Effector CD4-positive, alpha-beta T cell (primary cell): ENCODE data around the gene CHST8.
A peak's percentile ranks its signal among the peaks of the same experiment; 100 is the strongest.
"Not testable (repeated sequence)": the region's sequence is repeated elsewhere in the genome, so short reads cannot be mapped to it uniquely, and the experiment has no call there.

ENCODE experiments used
- DNase-seq: peaks from one replicate; pipeline ENCODE4 v3.0.0-alpha.2; 2020

The CHST8 gene

GRCh38 chr19:33818411-33818810 lies 196.7 kb downstream of the CHST8 start:
- no peak for DNase-seq

DNA sequence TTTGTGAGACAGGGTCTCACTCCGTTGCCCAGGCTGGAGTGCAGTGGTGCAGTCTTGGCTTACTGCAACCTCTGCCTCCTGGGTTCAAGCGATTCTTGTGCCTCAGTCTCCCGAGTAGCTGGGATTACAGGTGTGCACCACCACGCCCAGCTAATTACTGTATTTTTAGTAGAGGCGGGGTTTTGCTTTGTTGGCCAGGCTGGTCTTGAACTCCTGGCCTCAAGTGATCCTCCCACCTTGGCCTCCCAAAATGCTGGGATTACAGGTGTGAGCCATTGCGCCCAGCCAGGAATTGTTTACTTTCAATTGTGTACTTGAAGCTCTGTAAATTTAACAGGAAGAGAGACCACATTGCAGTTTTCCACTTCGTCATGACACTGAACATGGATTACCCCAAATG lies 197.3 kb downstream of the CHST8 start:
- not testable (repeated sequence) for DNase-seq

DNA sequence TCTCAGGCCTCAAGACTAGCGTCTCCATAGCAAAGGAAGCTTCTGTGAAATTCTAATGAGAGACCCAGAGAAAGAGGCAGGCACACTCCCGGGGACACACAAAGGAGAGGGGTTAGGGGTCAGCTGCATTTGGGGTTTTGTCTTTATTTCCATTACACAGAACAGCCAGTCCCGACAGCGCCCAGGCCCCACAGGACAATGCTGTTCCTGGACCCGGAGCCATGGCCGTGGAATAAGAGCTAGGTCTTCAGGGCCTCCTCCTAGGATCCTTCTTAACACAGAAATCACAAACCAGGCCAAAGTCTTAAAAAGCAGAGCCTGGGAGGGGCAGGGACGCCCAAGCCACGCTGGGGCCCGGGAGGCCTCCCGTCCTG lies 197.7 kb downstream of the CHST8 start:
- no peak for DNase-seq

DNA sequence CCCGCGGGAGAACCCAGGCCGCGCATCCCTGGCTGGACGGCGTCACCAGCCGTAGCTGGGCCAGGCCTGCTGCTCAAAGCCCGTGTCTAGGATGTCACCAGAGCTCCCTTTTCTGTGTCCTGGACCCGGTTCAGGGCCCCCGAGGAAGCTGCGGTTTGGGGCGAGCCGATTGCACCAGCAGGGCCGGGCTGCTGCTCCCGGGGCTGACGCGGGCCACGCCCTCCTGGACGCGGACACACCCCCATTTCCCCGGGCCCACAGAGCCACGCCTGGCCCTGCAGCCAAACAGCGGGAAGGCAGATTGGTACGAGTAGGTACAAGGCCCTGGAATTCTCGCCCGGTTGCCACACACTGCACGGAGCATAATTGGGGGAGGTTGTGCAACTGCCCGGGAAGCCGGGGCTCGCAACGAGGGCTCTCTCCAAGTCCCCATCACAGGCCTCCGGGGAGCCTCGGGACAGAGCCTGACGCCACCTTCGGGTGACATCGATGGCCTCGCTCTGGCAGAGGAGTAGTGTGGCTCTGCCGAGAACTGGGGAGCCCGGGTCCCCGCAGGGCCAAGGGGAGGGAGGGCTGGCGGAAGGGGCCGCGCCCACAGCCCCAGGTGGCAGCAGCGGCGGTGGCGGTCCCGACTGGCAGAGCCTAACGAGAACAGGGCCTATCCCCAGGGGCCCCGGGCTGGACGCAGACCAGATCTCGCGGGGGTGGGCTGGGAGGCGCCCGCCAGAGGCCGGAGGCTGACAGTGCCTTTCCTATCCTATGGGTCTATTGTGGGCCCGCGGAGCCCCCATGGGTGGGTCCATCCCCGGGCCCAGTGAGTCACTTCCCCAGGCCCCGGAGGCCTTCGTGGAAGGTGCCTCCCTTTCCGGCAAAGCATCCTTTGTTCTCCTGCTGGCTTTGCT lies 198.4 kb downstream of the CHST8 start:
- peak; percentile 16 for DNase-seq

DNA sequence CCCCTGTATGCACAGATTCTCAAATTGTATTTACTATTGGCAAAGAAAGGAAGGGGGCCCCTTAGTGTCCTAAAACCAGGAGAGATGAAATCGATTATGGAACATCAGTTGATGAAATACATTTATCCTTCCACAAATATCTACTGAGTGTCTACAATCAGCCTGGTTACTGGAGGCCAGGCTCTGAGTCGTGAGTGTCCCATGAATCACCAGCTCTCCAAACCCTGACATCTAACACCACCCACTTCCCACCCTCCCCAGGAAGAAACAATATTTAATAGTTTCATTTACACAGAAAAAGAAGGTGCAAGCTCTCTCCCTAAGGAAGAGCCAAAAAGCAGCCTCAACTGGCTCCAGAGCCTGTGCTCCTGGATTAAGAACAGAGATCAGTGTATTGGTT lies 200.1 kb downstream of the CHST8 start:
- DNase-seq: no peak
